HL-60/S4 treated with phorbol 12-myristate 13-acetate at 8.2 ng/mL for 4 days and 3 days (cell line): ENCODE measurements around the gene NNT.

Source experiments
- in situ Hi-C: fragments of 300-500 bp; cut with MboI; formaldehyde crosslinking; loops from 2 replicates; pipeline ENCODE4 v1.15.0; 2022; ENCODE audit warnings: low sequenced_read_pairs

The NNT gene

GRCh38 chr5:43622074-43622473 lies 19.1 kb downstream of the NNT start:
- in situ Hi-C loops: no loop called here

GRCh38 chr5:43623048-43623680 lies 20.2 kb downstream of the NNT start:
- in situ Hi-C loops: no loop called here

- in situ Hi-C loops: no loop called here
These were observed 24.0 kb downstream of the NNT start for GRCh38 chr5:43627028-43627427.

DNA sequence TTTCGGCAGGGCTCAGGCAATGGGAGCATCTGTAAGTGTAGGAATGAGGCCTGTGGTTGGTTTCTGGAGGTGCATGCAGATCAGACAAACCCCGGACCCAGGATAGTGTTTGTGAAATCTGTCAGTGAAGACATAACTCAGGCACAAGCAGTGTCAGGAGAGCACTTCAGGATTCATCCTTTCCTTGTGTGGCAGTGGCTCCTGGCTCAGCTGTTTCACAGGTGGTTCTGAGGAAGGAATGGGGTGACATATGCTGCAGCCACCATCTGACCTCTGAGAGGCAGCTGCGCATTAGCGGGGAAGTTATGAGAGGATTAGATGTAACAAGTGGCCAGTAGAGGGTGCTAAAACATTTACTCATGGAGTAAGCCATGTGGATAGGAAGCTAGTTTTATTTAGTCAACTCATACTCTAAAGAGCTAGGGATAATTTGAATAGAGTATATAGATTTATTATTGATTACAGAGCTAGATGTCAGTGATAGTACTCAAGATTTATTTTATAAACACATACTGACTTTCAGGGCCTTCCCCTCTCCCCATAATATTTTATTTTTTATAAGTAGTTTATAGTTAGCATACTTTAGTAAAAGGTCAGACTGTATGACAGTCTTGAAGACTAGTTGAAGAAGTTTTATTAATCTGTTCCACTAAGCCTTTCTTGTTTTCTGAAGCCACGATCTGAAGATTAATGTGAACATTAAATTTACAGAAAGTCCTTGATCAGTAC lies 28.4 kb downstream of the NNT start:
- in situ Hi-C loops: no loop called here

DNA sequence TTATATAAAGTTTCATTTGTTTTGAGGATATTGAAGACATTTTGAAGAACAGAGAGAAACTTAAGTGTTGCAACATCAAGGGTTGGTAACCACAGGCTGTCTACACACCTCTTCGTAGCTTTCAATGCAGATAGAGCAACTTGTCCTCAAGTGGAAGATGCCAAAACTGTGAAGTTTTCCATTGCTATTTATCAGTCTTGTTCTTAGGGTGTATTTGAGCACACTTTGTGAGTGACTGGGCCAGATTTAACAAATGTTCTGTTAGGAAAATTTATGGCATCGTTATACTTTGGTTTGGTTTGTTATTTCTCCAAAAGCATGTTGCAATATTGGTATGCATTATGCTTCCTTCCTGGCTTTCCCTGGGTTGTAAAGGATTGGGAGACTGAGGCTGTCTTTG lies 31.6 kb downstream of the NNT start:
- in situ Hi-C loops: no loop called here

- in situ Hi-C loops: no loop called here
These were observed 32.4 kb downstream of the NNT start for GRCh38 chr5:43635374-43635773.

DNA sequence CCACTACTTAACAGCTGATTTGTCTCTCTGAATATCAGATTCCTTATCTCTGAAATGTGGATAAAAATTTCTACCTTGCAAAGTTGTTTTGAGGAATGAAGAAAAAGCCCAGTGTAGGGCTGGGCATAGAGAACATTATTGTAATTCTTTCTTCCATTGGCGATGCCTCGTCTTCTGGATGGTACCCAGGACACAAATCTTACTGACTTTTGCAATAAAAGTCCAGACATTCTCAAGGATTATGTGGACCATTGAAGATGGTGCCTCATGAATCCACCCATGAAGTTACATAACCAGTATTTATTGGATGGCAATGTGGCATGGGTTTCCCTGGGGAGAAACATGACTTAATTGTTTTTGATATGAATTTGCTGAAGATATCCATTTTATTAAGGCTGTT lies 33.1 kb downstream of the NNT start:
- in situ Hi-C loops: no loop called here

GRCh38 chr5:43637416-43637815 lies 34.4 kb downstream of the NNT start:
- in situ Hi-C loops: no loop called here

DNA sequence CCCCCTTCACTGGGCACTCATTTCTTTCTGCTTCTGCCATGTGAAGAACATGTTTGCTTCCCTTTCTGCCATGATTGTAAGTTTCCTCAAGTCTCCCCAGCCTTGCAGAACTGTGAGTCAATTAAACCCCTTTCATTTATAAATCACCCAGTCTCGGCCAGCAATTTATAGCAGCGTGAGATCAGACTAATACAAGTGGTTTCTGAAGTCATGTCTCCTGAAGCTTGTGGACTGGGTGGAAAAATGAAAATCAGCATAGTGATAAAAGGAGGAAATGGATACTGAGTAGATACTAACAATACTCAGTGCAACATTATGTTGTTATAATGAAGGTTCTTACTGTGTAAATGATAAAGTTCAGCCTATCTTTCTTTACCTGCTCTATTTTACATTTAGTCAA lies 35.1 kb downstream of the NNT start:
- in situ Hi-C loops: no loop called here

- in situ Hi-C loops: no loop called here
These were observed 35.6 kb downstream of the NNT start for GRCh38 chr5:43638546-43638945.

DNA sequence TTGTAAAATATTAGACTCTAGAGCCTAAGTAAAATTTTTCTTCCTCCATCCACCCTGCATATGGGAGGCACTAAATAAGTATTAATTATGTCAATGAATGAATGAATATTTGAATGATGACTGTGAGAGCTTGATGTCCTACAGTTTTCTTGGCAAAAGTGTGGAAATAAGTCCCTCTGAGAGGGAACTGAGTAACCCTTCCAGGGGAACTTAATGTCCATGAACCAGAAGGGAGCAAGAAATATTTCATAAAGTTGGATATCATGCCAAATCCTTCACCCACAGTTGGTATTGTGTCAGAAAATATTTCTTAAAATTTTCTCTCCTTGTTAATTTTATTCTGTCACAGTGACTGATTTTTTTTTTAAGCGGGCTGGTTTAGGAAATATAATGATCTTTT lies 36.6 kb downstream of the NNT start:
- in situ Hi-C loops: no loop called here

DNA sequence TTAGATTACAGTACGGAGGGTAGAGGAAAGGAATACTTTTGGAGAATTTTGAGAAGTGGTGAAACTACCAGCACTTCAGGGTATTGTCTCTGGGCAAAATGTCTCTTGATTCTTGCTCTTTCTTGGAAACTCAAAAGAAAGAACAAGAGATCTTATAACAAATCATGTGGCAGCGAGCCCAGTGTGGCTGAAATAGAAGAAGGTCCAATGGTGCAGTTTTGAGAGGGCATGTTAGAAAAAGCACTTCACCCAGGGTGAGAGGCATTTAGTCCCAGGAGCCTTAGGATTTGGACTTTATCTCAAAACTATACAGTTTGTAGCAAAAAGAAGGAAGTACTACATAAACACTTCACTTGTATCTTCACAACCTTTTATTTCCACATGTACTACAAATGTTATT lies 39.4 kb downstream of the NNT start:
- in situ Hi-C loops: no loop called here

DNA sequence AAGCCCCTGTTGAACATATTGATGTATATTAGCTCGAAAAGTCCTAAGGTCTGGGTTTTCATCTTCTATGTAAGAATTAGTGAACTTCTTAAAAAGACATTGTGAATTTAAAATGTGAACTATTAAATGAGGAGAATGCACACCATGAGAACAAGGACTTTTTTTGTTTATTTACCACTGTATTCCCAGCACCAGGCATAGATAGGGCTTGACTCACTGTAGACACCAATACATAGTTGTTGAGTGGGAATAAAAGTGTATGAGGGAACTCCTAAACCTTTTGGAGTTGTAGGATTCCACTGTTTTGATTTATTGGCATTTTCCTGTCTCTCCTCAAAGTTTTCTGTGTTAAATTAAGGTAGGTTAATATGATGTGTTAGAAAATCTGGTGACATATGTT lies 40.3 kb downstream of the NNT start:
- in situ Hi-C loops: no loop called here

DNA sequence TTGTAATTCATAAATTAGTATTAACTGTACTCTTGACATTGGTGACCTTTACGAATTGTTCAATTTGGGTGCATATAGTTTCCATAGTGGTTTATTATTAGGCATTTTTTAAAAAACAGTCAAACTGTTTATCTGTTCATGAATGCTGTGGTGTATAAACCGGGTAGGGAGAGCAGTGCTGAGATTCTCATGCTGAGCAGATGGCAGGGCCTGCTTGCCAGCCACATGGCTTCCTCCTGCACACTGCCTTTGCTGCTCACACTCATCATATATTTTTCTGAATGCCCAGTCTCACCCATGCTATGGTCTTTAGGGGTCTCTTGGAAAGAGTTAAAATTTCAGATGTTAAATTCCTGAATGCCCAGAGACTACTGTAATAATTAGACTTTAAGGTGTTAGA lies 40.8 kb downstream of the NNT start:
- in situ Hi-C loops: no loop called here

GRCh38 chr5:43646992-43647391 lies 44.0 kb downstream of the NNT start:
- in situ Hi-C loops: no loop called here

- in situ Hi-C loops: no loop called here
These were observed 44.8 kb downstream of the NNT start for GRCh38 chr5:43647789-43648188.

- in situ Hi-C loops: no loop called here
These were observed 45.6 kb downstream of the NNT start for GRCh38 chr5:43648499-43649124.

- in situ Hi-C loops: no loop called here
These were observed 46.3 kb downstream of the NNT start for GRCh38 chr5:43649256-43649655.

DNA sequence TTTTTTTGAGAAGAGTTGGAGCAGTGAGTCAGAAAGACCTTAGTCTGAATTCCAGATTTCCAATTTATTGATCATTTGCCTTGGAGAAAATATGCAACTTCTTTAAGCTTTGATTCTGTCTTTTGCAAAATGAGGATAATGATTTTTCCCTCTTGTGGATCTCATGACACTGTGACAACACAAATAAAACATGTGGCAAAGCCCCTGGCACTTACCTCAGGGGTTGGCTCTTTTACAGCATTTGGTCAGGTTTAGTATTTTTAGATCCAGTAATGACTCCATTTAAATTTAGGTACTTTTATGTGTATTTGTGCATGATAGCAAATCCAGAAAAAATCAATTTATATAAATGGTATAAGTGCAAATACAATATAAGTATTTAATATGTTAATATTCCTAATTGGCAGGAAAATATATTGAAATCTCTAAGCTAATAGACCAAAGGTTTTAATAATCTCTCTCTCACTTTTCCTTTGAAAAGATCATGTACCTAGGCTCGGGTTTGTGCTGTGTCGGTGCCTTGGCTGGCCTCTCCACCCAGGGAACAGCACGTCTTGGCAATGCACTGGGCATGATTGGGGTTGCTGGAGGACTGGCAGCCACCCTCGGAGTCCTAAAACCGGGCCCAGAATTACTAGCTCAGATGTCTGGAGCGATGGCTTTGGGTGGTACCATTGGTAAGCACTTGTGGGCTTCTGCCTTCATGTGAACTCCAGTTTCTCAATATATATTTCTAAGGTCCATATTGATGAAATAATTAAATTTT lies 49.7 kb downstream of the NNT start:
- in situ Hi-C loops: no loop called here

- in situ Hi-C loops: no loop called here
These were observed 55.5 kb downstream of the NNT start for GRCh38 chr5:43658509-43658908.

- in situ Hi-C loops: no loop called here
These were observed 56.1 kb downstream of the NNT start for GRCh38 chr5:43659075-43659474.

- in situ Hi-C loops: no loop called here
These were observed 58.1 kb downstream of the NNT start for GRCh38 chr5:43661102-43661501.
